ENCODE data around the gene DMAC1.

Gene DMAC1

DNA sequence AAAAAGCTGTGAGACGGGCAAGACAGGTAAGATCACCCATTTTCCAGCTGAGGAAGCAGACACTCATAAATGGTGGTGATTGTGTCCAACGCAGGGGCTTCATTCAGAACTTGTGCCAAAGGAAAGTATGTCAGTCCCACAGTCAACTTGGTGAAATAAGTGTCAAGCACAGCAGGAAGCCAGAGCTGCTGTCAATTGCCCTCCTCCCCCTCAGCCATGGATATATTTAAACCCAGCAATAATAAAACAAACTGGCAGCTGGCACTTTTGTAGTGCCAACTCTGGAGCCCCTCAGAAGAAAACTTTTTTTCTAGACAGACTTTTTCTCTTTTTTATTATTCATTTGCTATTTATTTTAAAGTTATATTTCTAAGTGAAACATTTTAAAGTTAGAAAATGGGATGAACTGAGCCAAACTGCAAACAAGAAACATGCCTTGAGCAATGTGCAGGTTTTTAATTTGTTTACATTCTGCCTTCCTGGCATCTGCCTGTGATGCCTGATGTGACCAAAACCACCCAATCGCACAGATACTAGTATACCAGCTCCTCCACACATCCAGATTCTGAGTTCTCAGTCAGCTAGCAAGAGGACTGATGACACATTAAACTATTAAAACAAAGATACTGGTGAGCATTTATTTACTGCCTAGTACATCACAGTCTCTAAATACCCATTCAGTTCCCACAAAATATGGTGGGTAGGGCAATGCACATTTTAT is 17.0 kb downstream of the DMAC1 start:
- DNase-seq (ENCODE audit: low spot score), result no peak

DNA sequence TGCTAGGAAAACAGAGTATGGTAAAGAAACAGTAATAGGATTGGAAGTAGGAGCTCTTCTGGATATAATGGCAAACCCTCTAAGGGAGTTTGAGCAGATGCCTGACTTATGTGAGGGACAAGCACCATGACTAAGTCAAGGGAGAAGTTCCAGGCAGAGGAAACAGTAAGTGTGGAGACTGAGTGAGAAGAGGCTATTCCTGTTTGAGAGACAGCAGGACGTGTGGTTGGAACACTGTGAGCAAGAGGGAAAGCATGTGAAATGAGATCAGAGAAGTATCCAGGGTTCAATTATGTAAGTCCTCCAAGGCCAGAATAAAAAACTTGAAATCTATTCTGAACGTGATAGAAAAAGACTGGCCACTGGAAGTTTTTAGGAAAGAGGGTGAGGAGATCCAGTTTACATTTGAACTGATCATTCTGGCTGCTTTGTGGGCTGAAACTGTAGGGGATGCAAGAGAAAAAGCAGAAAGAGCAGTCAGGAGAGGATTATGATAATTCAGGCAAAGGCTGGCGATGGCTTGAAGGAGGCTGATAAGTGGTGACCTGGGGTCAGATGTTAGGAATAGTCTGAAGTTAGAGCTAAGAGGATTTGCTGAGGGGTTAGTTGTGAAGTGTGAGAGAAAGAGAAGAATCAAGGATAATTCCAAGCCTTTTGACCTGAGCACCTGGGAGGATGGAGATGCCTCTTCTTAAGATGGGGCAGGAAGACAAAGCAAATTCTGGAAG is 19.2 kb downstream of the DMAC1 start:
- no peak for DNase-seq (ENCODE audit: low spot score)

DNA sequence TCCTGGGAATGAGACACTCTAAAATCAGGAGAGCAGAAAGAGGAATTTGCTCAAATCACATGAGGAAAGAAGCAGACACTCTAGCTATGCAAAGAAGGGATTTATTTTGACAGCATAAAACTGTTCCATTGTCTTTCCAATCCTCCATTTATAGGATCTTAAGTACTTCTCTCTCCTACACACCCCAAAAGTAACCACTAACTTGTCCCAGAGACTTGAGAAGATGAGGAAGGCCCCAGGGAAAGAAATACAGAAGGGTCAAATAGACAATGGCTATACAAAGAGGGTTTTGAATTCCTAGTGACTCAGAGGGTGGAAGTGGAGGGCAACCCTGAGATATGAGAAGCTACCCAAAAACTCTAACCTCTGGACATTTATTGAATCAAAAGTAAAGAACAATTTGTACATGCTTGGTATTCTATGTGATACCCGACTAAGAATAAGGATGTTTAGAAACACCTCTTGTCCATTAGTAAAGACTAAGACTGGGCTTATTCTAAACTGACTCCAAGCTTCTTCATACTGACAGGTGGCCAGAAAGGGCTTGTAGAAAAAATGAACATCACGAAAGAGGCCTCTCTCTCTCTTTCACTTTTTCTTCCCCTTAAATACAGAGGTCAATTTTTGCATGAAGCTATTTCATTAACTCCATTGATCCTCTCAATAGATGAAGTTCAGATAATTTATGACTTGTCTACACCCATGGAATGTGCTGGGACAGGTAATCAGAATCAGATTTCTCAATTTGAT is 20.6 kb downstream of the DMAC1 start:
- no peak for DNase-seq (ENCODE audit: low spot score)

DNA sequence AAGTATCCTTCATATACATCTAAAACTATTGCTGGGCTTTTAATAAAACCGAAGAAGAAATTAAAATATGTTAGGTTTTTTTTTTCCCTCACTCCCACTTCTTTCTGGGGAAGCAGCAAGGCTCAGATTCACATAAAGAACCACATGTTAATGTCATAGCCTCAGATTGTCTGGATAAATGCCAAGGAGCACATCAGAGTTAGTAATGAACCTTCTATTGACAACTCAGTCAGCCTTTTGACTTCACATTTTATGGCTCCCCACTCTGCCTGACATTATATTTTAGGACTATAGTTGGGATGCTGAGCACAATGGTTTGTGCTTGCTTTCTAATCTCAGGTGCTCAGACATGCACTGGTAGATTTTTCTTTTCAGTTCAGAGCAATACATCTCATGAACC is 21.8 kb downstream of the DMAC1 start:
- no peak for DNase-seq (ENCODE audit: low spot score)

DNA sequence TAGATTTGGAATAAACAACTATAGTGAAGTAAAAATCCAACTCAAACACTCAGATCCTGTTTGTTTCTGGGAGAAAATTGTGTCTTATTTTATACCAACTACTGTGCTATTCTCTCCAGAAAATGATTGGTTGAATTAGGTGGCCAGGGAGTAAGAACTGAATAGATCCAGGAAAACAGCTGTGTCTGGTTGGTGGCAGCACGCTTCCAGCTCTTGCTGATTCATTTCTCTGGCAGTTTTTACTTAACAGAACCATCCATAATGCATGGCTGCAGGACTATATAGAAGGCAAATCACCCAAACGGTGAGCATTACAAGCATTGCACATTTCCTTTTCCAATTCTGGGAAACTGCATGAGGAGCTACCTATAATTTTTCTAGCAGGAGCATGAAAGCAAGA is 29.5 kb downstream of the DMAC1 start:
- DNase-seq (ENCODE audit: low spot score), result no peak

DNA sequence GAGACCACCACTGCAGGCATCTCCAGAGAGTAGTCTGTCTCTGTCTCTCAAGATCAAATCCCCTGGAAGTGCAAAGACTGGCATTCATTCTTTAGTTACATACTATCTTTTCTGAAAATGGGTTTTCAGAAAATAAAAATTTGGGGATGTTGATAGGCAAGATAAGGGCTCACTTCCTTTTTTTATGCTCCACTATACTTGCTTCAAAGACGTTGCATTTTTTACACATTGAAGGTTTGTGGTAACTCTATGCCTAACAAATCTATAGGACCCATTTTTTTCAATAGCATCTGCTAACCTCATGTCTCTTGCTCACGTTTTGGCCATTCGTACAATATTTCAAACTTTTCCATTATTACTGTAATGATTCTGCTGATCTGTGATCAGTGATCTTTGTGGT is 37.0 kb downstream of the DMAC1 start:
- DNase-seq (ENCODE audit: low spot score), result no peak

DNA sequence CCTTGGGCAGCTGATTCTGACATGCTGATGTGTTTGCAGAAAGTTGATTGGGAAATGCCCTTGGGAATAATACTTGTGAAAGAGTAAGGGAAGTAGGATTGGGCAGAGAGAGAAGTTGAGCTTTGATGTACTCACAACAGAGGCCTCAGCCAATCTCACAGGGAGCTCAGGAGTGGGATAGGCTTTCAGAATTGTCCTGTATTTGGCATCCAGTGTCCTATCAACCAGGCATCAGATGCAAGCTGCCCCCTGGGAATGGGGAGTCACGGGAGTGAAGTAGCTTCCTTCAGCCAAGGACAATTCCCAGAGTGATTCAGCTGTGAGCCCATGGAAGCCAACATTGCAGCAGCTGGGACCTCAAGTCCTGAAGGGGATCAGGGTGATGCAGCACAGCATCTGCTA is 39.6 kb downstream of the DMAC1 start:
- no peak for DNase-seq (ENCODE audit: low spot score)

DNA sequence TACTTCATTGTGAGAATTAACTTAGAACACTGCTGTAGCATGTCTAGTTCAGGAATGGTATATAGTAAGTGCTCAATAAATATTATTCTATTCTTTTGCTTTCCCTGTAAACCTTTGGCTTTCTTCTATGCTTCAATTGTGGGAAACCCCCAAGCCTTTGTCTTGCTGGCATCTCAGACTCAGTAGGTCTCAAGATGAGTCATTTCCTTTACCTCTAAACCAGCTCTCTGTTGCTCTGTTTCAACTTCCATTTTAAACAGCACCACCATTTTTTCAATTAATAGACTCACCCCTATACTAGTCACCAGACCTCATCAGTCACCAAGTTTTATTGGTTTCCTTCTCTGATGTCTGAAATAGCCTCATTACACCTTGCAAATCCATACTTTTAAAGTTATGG is 43.5 kb downstream of the DMAC1 start:
- DNase-seq (ENCODE audit: low spot score), result no peak

DNA sequence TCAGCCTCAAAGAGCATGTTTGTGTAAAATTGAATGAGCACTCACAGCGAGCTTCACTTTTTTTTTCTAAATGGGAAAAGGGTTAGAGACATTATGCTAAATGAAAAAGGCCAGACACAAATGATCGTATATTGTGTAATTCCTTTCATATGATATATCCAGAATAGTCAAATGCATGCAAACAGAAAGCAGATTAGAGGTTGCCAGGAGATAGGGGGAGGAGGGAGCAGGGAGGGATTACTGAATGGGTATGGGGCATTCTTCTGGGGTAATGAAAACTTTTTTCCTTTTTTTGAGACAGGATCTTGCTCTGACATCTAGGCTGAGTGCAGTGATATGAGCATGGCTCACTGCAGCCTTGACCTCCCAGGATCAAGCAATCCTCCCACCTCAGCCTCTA is 47.1 kb downstream of the DMAC1 start:
- no peak for DNase-seq (ENCODE audit: low spot score)

Measured in HuH-7 (cell line).